GM21528 (cell line): ENCODE measurements around the gene BCAS3.
"Not testable (repeated sequence)": the region's sequence is repeated elsewhere in the genome, so short reads cannot be mapped to it uniquely, and the experiment has no call there.

Experiments
- ATAC-seq: cut with Tn5 transposase; IDR thresholded peaks from one replicate; pipeline ENCODE4 v1.9.1; 2021; ENCODE audit warnings: mild to moderate bottlenecking, moderate library complexity; ENCODE audit not compliant: unreplicated experiment, low FRiP score

BCAS3 gene

DNA sequence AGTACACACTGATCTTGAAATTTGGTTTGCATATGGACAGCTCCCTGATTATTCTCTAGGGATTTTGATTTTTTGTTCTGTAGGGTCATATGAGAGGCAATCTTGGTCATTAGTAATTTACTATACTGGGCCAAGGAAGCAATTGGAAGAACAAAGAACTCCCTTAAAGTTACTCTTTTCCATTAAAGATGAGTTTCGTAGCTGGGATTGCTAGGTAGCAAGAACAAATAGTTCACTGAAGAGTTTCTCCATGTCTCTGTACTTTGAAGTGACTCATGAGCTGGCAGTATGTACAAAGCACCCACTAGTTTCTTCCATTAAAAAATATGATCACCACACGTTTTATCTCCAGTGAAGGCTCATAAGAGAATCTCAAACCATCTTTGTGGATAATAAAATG, 6.2 kb upstream of the BCAS3 start:
- ATAC-seq = no peak

DNA sequence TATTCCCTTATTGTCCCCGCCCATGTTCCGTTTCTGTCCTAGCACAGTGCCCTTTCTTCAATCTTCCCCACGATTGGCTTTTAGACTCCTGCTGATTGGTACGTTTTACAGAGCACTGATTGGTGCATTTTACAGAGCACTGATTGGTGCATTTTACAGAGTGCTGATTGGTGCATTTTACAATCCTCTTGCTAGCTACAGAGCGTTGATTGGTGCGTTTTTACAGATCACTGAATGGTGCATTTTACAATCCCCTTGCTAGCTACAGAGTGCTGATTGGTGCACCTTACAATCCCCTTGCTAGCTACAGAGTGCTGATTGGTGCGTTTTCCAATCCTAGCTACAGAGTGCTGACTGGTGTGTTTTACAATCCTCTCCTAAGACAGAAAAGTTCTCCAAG, 3.0 kb upstream of the BCAS3 start:
- ATAC-seq = not testable (repeated sequence)

DNA sequence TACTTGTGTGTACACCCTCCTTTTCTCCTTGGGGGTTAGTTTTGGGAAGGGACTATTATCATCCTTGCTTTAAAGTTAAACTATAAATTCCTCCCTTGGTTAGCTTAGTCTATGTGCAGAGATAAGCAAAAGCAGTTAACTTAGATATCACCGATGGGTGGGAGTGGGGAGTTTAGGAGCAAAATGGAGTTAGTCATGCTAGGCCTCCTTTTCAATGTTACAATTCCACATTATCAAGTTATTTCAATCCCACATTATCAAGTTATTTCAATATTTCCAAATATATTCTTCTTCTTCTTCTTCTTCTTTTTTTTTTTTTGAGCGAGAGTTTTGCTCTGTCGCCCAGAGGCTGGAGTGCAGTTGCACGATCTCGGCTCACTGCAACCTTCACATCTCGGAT, 1.7 kb upstream of the BCAS3 start:
- no peak for ATAC-seq

DNA sequence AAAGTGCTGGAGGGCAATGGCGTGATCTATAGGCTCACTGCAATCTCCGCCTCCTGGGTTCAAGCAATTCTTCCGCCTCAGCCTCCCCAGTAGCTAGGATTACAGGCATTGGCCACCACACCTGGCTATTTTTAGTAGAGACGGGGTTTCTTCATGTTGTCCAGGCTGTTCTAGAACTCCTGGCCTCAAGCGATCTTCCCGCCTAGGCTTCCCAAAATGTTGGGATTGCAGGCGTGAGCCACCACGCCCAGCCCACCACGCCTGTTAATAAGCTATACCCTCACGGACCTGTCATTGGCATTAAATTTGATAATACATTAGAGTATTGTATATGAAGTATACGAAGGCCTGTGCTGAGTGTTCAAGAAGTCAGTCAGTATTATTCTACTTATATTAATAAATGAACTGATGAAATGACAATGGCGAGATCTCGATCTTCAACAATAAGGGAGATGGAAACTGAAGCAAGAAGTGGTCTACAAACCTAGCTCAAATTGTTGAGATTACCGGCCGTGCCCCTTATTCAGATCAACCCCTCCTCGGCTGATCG, 818 bp upstream of the BCAS3 start:
- no peak for ATAC-seq

DNA sequence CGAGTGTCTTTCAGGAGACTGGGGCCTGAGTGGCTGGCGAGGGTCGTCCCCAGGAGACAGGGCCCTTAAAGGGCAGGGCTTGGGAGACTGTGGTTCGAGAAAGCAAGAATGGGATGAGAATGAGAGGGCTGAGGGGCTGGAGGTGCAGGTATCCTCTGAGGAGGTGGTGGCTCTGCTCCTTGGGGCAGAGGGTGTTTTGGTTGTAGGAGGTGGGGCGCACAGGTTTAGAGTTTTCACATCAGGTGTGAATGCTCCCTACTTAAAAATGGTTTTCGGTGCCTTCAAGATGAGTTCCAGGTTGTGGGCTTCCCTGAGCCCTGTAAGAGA, 430 bp downstream of the BCAS3 start:
- ATAC-seq = no peak

DNA sequence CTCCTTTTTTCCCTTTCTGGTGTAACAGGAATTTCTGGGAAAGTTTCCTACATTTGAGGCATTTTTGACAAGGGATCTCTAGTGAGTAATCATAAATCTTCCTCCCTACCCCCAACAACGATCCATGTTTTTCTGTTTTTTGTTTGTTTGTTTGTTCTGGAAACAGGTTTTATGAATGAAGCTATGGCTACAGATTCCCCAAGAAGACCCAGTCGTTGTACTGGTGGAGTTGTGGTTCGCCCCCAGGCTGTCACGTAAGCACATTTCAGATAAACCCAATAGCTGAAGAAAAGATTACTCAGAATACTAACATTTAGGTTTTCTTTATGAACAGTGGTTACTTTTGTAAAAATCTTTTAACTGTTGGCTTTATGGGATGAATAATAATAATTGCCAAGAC, 1.6 kb downstream of the BCAS3 start:
- ATAC-seq = no peak

DNA sequence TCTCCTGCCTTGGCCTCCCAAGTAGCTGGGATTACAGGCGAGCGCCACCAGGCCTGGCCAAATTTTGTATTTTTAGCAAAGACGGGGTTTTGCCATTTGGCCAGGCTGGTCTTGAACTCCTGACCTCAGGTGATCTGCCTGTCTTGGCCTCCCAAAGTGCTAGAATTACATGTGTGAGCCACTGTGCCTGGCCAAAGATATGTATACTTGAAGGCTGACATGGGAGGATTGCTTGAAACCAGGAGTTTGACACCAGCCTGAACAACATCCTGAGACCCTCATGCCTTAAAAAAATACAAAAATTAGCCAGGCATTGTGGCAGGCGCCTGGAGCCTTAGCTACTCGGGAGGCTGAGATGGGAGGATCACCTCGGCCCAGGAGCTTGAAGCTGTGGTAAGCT, 3.1 kb downstream of the BCAS3 start:
- no peak for ATAC-seq

DNA sequence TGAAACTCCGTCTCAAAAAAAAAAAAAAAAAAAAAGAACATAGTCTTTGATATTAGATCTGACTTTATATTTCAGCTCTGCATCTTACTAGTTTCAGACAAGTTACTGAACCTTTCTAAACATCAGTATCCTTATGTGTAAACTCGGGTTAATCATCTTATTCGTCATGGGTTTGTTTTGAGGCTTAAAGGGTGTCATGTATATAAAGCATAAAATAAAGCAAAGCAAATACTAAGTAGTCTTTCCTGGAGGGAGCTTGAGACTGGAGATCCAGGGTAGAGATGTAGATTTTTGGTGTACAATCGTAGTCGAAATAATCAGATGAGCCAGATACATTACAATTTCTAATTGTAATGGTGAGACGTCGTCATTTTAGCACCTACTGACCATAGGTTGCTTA, 7.8 kb downstream of the BCAS3 start:
- no peak for ATAC-seq

DNA sequence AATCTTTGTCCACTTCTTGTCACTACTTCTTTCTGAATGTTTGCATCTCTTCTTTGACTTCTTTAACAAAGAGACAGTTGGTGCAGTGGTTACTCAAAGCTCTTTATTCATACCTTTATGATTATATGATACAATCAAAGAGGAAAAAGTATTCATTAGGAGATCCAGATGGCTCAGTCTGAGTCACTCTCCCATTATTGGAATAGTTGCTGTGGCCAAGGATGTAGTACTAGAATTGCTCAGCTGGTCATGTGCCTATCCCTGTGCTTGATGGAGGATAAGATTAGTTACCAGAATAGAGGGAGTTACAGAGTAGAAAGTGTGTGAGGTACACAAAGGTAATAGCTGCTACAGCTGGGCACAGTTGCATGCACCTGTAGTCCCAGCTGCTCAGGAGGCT, 18.3 kb downstream of the BCAS3 start:
- ATAC-seq = no peak

DNA sequence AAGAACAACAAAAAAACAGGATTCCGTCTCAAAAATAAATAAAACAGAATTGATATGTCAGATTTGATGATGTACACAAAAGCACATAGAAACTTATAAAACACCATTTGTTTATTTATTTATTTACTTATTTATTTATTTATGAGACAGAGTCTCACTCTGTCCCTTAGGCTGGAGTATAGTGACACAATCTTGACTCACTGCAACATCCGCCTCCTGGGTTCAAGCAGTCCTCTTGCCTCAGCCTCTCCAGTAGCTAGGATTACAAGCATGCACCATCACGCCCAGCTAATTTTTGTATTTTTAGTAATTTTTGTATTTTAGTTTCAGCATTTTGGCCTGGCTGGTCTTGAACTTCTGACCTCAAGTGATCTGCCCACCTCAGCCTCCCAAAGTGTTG, 21.4 kb downstream of the BCAS3 start:
- ATAC-seq = no peak

DNA sequence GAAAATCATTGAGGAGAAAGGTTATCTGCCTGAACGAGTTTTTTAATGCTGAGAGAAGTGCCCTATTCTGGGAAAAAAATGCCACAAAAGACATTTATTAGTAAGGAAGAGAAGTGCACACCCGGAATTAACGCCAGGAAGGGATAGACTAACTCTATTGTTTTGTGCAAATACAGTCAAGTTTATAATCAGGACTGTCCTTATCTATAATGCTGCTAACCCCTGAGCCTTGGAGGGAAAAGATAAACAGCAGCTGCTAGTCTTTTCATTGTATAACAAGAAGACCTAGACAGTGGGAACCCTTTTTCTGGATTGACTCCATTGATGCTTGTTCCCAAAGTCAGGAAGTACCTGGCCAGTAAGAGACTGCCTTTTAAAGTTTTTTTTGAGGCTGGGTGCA, 26.5 kb downstream of the BCAS3 start:
- ATAC-seq = no peak

DNA sequence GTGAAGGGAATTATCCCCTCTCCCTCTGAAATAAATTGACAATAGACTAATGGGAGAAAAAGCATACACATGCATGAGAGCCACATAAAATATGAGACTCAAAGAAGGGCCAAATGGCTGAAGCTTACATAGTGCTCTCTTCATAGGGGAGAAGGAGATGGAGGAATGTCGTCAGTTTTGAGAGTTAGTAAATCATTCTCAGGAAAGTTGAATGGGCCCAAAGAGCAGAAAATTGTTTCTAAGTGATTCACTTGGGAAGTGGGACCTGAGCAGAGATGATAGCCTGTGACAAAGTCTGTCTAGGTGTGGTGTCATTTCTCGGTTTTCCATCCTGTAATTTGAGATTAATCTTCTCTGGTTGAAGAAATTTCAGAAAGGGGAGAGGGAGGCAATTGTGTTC, 35.0 kb downstream of the BCAS3 start:
- ATAC-seq = no peak

DNA sequence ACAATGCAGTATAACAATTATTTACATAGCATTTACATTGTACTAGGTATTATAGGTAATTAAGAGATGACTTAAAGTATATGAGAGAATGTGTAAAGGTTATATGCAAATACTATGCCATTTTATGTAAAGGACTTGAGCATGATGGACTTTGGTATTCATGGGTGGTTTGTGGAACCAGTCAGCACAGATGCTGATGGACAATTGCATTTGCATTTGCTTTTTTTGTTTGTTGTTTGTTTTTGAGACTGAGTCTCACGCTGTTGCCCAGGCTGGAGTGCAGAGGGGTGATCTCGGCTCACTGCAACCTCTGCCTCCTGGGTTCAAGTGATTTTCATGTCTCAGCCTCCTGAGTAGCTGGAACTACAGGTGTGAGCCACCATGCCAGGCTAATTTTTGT, 36.0 kb downstream of the BCAS3 start:
- ATAC-seq = no peak

DNA sequence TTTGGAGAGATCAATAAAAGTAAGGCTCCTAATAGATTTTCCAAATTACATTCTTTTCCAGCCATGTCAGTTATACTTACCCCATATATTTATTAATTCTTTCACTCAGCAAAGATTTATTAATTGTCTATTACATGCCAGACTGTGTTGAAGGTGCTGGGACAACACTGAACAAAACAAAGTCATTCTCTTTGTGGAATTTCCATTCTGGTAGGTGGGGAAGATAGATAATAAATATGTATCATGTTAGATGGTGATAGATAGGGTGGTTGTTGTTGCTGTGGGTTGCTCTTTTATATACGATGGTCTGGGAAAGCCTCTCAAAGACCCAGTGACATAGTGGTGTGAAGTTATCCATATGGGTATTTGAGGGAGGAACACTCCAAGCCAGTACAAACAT, 39.1 kb downstream of the BCAS3 start:
- no peak for ATAC-seq

DNA sequence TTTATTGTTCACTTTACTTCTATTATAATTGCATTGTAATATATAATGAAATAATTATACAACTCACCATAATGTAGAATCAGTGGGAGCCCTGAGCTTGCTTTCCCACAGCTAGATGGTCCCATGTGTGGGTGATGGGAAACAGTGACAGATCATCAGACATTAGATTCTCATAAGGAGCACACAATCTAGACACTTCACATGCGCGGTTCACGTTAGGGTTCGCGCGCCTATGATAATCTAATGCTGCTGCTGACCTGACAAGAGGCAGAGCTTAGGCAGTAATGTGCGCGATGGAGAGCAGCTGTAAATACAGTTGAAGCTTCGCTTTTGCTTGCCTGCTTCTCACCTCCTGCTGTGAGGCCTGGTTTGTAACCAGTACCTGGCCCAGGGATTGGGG, 40.2 kb downstream of the BCAS3 start:
- no peak for ATAC-seq

DNA sequence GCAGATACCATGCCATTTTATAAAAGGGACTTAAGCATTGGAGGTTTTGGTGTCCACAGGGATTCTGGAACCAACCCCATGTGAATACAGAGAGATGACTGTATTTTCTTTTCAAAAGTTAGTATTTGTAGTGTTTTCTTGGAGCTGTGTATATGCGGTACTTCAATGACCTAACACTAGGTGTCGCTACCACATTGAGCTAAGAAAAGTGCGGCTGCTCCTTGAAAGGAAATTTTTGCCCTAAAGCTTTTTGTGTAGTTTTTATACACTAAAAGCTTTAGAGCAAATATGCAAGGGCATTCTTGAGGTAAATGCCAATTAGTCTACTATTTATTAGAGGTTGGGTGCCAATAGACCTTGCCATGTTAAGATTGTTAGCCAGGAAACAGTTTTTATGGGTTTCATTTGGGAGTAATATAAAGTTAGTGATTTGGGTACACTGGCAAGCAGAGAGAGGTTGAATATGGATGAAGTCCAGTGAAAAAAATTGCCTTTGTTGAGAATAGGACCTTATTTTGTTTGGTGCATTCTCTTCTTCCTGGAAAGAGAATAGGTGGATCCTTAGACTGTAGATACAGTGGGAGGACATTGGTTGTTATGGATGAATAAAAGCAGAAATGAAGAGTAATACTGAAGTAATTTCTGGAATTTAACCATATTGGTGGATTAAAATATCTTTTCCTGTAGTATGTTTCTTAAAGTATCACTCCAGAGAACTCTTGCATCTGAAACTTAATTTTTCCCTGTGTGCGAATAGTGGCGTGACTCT, 43.3 kb downstream of the BCAS3 start:
- no peak for ATAC-seq

DNA sequence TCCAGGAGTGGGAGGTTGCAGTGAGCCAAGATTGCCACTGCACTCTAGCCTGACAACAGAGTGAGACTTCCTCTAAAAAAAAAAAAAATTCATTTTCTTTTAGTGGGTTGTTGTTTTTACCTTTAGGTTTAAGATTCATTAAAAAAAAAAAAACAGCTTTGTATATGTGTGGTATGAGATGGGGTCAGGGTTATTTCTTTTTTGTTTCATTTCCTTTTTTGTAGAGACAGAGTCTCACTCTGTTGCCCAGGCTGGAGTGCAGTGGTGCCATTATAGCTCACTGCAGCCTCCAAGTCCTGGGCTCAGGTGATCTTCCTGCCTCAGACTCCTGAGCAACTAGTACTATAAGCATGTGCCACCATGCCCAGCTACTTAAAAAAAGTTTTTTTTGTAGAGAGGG, 47.0 kb downstream of the BCAS3 start:
- no peak for ATAC-seq

DNA sequence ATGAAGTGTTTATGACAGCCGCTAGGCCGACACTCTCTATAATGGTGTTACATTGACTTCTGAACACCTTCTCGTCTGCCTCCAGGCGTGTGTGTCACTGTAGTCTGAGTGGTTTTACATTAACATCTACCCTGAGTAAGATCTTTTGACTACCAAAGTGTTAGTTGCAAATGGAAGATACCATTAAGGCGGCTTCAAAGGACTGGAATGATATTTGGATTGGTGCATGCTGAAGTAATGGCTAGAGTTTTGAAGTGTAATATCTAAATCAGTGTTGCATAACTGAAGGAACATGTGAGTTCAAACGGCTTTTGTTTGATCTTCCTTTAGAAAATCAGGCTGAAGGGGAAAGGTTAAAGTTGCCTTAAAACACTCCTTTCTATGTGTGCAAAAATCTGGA, 52.2 kb downstream of the BCAS3 start:
- ATAC-seq = no peak

DNA sequence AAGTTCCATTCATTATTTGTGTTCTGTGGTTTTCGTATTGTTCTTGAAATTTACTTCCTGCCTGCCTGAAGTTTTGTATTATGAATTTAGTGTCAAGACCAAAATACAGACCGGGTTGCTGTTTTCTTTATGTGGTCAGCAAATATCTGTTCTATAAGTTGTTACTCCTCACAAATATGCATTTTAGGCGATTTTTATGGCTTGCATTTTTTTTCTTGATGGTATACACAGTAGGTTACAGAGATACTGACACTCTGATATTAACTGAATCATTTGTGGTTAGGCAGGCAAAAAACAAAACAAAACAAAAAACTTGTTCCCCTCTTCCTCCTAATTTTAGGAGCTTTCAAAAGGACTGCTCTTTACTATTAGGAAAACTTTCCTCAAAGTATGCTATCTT, 52.6 kb downstream of the BCAS3 start:
- no peak for ATAC-seq

DNA sequence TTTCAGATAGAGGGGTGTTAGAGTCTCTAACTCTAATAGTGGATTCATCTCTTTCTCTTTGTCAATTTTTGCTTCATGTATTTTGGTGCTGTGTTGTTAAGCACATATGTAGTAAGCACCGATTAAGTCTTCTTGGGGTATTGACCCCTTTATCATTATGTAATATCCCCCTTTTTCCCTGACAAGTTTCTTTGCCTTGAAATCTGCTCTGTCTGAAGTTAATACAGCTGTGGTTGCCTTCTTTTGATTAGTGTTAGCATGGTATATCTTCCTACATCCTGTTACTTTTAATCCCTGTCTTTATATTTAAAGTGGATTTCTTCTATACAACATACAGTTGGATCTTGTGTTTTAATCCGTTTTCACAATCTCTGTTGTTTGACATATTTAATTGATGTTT, 60.6 kb downstream of the BCAS3 start:
- no peak for ATAC-seq

DNA sequence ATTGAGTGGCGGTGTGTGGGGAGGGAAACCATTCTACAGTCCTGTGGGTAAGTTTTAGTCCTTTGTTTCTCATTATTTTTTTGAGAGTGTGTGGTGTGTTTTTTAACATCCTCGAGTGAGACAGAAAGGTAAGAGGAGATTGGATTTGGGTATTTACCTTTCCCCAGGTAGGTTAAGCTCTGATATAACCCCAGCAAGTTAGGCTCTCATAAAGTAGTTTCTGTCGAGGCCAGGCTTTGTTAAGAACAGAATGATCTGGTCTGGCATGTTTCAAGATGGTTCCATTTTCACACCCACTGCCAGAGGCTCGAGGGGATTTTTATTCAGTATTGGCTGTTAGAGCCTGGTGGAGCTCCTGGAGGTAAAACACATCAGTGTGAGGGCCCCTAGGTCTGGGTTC, 62.9 kb downstream of the BCAS3 start:
- ATAC-seq = no peak

DNA sequence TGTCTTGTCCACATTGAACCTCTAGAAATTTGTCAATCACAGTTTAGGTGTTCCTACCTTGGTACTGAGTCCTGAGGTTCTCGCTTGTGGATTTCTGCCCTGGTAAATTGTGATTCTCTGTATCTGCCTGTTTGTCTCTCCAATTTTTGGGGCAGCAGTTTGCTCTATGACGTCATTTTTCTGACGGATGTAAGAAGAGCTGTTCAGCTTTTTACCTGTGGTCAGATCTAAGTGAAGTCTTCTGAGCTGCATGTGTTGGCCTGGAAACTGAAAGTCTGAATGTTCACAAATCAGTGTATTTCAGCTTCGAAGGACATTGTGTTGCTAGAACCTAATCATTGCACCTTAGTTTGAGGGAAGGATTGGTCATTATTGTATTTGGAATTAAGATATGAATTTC, 63.4 kb downstream of the BCAS3 start:
- ATAC-seq = no peak

DNA sequence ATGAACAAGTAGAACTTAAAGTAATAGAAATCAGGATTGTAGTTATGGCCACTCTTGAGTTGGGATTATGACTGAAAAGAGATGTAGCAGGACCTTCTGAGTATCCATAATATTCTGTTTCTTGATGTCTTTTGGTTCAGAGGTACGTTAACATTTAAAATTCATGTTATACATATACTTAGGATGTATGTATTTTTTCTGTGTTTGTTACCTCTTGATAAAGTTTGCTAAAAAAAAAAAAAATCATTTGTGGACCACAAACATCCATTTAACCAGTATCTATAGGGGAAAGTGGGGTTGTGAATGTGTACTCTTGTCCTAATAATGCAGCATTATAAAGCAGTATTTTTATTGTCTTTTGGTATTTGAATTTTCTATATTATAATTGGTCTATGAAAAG, 65.6 kb downstream of the BCAS3 start:
- no peak for ATAC-seq
